NT2/D1 (cell line): ENCODE measurements around the gene FABP3.

ENCODE experiments used
- DNase-seq: peaks from one replicate; pipeline ENCODE4 v3.0.0-alpha.2; 2011; ENCODE audit warnings: low read depth, low spot score
- H3K27me3 ChIP-seq: 2 replicates; pipeline ENCODE4 v1.6.0; 2011; ENCODE audit warnings: mild to moderate bottlenecking; ENCODE audit not compliant: insufficient read length, insufficient read depth
- H3K36me3 ChIP-seq: 2 replicates; pipeline ENCODE4 v1.6.1; 2011; ENCODE audit warnings: mild to moderate bottlenecking, low read length, mixed read lengths; ENCODE audit not compliant: insufficient read depth, insufficient read length
- H3K4me1 ChIP-seq: 2 replicates; pipeline ENCODE4 v1.5.1; 2011; ENCODE audit not compliant: insufficient read depth, insufficient read length
- H3K4me3 ChIP-seq: 2 replicates; pipeline ENCODE4 v1.5.1; 2011; ENCODE audit warnings: low read depth; ENCODE audit not compliant: insufficient read length
- H3K9ac ChIP-seq: 2 replicates; pipeline ENCODE4 v1.6.0; 2011; ENCODE audit warnings: low read depth; ENCODE audit not compliant: insufficient read length
- H3K9me3 ChIP-seq: 2 replicates; pipeline ENCODE4 v1.5.1; 2011; ENCODE audit warnings: mild to moderate bottlenecking, low read length; ENCODE audit not compliant: insufficient read depth
- SUZ12 ChIP-seq: IDR thresholded peaks from 2 replicates; pipeline ENCODE4 v1.6.1; 2011; ENCODE audit not compliant: insufficient read length, insufficient read depth; ENCODE audit errors: extremely low read depth
- YY1 ChIP-seq: IDR thresholded peaks from 2 replicates; pipeline ENCODE4 v1.6.1; 2011; ENCODE audit not compliant: insufficient read length, insufficient read depth
- ZNF274 ChIP-seq: IDR thresholded peaks from 2 replicates; pipeline ENCODE4 v1.6.1; 2011; ENCODE audit warnings: mild to moderate bottlenecking, low read depth, low read length

FABP3 gene

GRCh38 chr1:31324992-31325391, 47.9 kb downstream of the FABP3 start:
- Histone ChIP-seq H3K36me3 (peaks cover 40% of the 10 kb centered on the region), H3K27me3 (no peaks in the 10 kb centered on the region), H3K9me3 (no peaks in the 10 kb centered on the region), H3K4me3 (no peak overlapping the region), H3K9ac (no peak overlapping the region), H3K4me1 (no peaks in the 10 kb centered on the region)
- DNase-seq, result no peak
- TF ChIP-seq YY1 (no peak), SUZ12 (no peak), ZNF274 (no peak)

GRCh38 chr1:31324093-31324492, 48.8 kb downstream of the FABP3 start:
- H3K4me3 ChIP-seq, result no peak overlapping the region
- H3K4me1 ChIP-seq, result no peaks in the 10 kb centered on the region
- H3K9me3 ChIP-seq, result no peaks in the 10 kb centered on the region
- TF ChIP-seq YY1 (no peak), SUZ12 (no peak), ZNF274 (no peak)
- H3K9ac ChIP-seq, result no peak overlapping the region
- no peak for DNase-seq
- peaks cover 49% of the 10 kb centered on the region for H3K36me3 ChIP-seq
- H3K27me3 ChIP-seq, result no peaks in the 10 kb centered on the region

GRCh38 chr1:31318146-31318545, 54.7 kb downstream of the FABP3 start:
- H3K4me3 ChIP-seq, result no peak overlapping the region
- DNase-seq, result no peak
- no peaks in the 10 kb centered on the region for H3K4me1 ChIP-seq
- H3K9me3 ChIP-seq, result no peaks in the 10 kb centered on the region
- H3K27me3 ChIP-seq, result no peaks in the 10 kb centered on the region
- H3K36me3 ChIP-seq, result peaks cover 80% of the 10 kb centered on the region
- TF ChIP-seq SUZ12 (no peak), ZNF274 (no peak), YY1 (no peak)
- H3K9ac ChIP-seq, result no peak overlapping the region

- no peaks in the 10 kb centered on the region for H3K27me3 ChIP-seq
- TF ChIP-seq YY1 (no peak), SUZ12 (no peak), ZNF274 (no peak)
- H3K36me3 ChIP-seq, result peaks cover 87% of the 10 kb centered on the region
- H3K4me3 ChIP-seq, result no peak overlapping the region
- no peaks in the 10 kb centered on the region for H3K4me1 ChIP-seq
- no peak overlapping the region for H3K9ac ChIP-seq
- no peaks in the 10 kb centered on the region for H3K9me3 ChIP-seq
- no peak for DNase-seq
Observed at GRCh38 chr1:31315902-31316301, 57.0 kb downstream of the FABP3 start.
